GM21360 (cell line): ENCODE measurements around the gene EPS8L2.
"Not testable (repeated sequence)": the region's sequence is repeated elsewhere in the genome, so short reads cannot be mapped to it uniquely, and the experiment has no call there.

Source experiments
- ATAC-seq: cut with Tn5 transposase; IDR thresholded peaks from one replicate; pipeline ENCODE4 v1.9.1; 2021; ENCODE audit warnings: mild to moderate bottlenecking, moderate library complexity; ENCODE audit not compliant: unreplicated experiment

Gene EPS8L2

GRCh38 chr11:689625-690024, 16.4 kb upstream of the EPS8L2 start:
- no peak for ATAC-seq

DNA sequence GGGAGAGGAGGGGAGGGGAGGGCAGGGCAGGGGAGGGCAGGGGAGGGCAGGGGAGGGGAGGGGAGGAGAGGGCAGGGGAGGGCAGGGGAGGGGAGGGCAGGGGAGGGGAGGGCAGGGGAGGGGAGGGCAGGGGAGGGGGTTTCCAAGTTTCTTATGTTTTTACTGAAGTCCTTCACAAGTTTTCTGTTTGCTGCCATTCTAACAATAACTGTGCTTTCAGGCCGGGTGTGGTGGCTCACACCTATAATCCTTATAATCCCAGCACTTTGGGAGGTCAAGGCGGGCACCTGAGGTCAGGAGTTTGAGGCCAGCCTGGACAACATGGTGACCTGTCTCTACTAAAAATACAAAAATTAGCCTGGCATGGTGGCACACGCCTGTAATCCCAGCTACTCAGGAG, 15.8 kb upstream of the EPS8L2 start:
- not testable (repeated sequence) for ATAC-seq

GRCh38 chr11:690738-691633, 15.0 kb upstream of the EPS8L2 start:
- no peak for ATAC-seq

DNA sequence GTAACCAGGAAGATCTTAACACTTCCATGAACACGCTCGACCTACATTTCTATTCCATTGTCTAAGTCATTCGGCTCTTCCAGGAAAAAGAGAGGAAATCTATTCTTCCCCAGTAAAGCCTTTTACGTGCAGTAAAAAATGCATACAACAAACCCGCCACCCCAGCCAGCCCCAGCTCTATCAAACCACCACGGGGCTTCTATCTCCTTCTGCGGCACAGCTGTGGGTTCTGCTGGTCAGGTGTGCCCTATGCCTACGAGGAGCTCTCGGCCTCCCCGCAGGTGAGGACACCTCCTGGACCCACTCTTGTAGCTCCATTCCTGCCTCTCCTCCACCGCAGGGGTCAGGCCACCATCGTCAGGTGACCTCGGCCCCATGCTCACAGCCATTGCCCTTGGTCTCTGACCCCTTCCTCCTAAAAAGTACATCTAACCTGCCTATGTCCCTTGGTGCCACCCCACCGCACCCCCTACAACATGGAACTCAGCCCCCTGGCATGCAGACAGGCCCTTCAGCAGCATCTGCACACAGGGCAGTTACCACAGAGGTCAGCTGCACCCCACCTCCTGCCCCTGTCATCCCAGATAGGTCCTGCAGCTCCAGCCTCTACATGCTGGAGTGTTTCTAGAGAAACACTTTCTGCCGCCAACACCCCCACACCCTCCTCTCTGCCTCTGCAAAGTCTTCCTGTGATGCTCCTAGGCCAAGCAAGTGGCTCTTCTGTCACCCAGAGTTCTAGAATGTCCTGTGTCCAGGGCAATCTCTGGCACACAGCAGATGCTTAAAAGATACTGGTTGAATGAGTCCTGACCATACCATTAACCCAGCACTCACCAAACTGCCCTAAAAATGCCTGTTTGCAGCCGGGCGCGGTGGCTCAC, 14.1 kb upstream of the EPS8L2 start:
- no peak for ATAC-seq

DNA sequence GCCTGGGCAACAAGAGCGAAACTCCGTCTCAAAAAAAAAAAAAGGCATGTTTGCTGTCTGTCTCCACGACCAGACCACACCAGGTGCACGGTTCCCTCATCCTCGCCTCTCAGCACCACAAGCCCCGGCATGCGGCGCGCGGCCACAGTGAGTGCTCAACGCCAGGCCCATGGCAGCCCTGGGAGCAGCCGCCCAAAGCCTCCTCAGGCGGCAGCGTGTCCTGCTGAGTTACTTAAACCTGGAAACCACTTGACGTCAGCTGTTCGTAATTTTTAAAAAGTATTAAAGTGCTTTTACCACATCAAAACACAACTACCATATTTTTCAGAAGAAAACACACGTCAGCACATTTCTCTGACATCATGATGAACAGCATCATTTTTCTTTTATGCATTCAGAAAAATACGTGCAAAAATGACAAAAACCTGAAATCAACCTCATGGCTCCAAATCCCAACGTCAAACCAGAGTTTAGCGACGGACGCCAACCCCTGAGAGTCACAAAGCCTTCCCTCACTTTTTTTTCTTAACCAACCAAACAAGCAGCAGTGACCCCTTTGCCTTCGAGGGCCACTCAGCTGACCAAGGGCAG, 13.1 kb upstream of the EPS8L2 start:
- ATAC-seq, result no peak

DNA sequence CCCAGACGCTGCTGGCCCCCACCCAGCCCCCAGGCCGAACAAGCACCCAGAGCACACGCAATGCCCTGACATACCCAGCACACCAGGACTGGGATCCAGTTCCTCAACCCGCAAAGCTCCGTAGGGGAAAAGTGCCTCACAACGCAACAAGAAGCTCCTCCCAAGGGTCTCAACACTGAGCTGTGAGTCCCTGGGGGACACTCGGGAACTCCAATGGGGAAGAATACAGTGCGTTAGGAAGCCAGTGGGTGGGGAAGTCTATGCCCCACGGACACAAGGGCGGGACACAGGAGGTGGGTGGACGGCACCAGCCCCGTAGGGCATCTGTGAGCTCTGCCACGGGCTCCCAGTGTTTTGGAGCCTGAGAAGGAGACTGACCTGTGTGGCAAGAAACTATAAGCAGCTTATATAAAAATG, 12.6 kb upstream of the EPS8L2 start:
- ATAC-seq, result no peak

- ATAC-seq, result no peak
Observed at GRCh38 chr11:693887-694562, 12.0 kb upstream of the EPS8L2 start.

DNA sequence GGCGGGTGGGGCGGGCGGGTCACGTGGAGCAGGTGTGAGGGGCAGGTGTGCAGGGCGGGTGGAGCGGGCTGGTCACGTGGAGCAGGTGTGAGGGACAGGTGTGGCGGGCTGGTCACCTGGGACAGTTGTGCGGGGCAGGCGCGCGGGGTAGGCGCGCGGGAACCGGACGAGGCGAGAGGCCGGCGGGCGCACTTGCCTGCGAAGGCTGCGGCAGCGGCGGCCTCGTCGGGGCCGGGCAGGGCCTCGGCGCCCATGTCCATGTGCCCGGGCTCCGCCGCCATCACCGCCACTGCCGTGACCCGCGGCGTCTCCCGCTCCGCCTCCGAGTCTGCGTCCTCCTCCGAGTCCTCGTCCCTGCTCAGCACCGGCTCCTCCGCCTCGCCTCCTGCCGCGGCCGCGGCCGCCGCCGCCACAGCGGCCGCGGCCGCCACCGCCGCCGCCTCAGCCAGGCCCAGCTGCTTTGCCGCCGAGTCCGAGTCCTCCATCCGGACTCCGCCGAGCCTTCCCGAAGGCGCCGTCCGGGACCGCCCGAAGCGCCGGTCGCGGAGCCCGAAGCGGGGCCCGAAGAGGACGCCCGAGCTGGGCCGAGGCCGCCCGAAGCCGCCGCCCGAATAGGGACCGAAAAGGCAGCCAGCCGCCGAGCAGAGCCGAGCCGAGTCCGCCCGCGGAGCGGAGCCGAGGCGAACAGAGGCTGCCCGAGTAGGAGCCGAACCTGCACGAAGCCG, 11.3 kb upstream of the EPS8L2 start, which contains the start of gene DEAF1:
TSS of gene DEAF1 (minus strand) at position 660 of the 725 bp plus-strand sequence. CDS start at position 485, 175 bp downstream.
- ATAC-seq, result peak; percentile 78

GRCh38 chr11:695288-695537, 10.8 kb upstream of the EPS8L2 start:
- no peak for ATAC-seq

DNA sequence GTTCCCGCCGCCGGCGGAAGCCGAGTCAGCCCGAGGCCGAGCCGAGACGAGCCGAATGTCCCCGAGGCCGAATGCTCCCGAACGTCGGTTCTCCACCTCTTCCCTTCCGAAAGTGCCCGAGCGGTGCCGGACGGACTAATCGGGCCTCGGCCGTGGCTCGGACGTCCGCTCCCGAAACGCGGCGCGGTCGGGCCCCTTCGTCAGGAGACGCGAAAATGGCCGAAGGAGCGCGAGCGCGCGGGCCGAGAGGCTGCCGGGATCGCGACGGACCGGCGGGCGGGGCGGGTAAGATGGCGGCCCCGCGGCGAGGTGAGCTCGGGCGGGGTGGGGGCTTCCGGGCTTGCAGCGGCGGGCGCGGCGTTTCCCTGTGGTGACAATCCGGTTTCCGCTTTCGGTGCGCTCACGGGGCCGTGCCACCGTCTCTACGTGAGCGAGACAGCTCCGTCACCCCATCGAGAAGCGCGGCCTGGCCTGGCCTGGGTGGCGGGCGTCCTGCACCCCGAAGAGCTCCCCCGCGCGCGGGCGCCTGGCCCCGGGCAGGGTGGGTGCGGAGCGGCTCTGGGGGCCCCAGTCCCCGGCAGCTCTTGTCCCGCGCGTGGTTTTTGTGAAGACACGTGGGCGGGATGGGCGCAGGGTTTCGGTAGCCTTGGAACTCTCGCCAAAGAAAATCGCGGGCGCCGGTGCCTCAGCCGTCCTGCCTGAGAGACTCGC, 10.3 kb upstream of the EPS8L2 start, which contains the start of gene TMEM80:
TSS of gene TMEM80 (plus strand) at position 279 of the 711 bp plus-strand sequence. CDS start at position 291, 12 bp downstream.
- peak; percentile 60 for ATAC-seq

- no peak for ATAC-seq
Observed at GRCh38 chr11:696955-697491, 9.0 kb upstream of the EPS8L2 start.

- no peak for ATAC-seq
Observed at GRCh38 chr11:697811-698311, 8.2 kb upstream of the EPS8L2 start.

DNA sequence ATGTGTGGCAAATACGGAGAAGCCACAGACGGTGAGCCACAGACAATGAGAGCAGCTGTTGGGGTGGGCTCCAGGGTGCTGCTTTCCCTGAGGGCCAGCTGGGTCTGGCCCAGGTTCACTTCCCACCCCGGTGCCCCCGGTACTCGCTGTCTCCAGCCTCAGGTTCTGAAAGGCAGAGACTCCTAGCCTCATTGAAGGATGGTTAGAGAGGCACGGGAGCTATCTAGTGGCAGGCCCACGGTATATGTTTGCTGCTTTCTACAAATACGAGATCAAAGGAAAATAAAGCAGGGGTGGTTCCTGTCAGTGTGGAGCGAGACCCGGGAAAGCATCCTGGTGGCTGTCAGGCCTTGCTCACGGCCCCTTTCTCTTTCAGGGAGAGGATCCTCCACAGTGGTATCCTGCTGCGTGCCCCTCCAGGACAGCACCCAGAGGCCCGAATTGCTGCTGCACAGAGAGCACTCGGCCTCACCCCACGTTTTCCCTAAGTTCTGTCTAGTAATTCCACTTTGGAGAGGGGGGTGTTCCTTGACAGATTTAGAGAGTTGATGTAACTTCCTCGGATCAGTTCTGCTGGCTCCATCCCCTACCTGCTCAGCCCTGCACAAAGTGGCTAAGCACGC, 7.4 kb upstream of the EPS8L2 start:
- ATAC-seq, result no peak

GRCh38 chr11:699116-699508, 6.9 kb upstream of the EPS8L2 start:
- ATAC-seq, result no peak

DNA sequence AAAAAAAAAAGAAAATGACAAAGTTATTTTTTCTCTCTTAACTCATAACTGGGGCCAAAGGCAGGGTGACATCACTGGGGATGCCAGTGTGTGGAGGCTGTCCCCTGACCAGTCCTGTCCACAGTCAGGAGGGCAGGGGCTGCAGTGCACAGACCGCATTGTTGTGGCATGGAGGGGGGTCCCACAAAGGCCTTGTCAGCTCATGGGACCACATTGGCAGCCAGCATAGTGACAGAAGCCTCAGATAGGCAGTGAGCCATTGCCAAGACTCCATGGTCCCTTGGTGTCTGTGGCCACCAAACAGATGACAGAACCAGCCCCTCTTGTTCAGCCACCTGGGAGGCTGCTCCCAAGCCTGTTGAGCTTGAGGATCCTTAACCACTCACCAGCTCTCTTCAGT, 6.3 kb upstream of the EPS8L2 start:
- ATAC-seq, result no peak

DNA sequence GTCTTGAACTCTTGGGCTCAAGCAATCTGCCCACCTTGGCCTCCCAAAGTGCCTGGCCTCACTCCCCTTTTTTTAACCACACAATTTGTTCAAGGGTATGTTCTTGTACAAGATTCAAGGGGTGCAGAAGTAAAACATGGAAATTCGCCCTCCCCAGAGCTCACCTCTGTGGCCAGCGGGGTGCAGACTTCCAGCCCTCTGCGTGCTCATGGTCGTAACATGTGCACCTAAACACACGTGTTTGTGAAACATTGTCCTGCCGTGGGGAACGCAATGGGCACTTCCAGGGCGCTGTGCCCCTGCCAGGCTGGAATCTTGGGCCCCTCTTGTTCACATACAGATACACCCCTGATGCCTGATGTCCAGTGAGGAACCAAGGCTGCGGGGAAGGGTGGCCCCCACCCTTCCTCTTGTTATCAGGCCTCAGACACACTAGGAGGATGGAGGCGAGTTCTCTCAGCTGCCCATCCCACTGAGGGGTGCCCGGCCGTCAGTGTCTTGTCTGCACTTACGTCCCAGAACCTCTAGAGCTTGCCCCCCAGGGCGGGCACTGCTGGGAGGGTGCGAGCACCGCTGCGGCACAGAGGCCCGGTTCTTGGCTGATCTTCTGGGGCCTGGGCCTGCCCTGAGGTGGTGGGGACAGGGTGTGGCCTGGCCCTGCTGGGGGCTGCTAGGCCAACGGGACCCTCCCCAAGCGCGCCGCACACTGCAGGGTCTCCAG, 4.1 kb upstream of the EPS8L2 start:
- no peak for ATAC-seq

- ATAC-seq, result no peak
Observed at GRCh38 chr11:702462-703461, 3.3 kb upstream of the EPS8L2 start.
